Suprapubic skin (tissue), 4 donors: ENCODE measurements around the gene MIGA2. TPM values are rescaled to one million over a fixed set of nuclear protein-coding genes. Genes with fewer than 3 reads are reported as not detected.

Experiments
- DNase-seq, 2 donors: peaks; one replicate each; pipeline ENCODE4 v3.0.0-alpha.2; 2019; ENCODE audit warnings: low spot score in 2 of 2
- H3K27ac ChIP-seq: fragments of 200-600 bp; sonication (generic); one replicate; pipeline ENCODE4 v1.5.1; 2019
- H3K27me3 ChIP-seq: fragments of 200-600 bp; sonication (generic); one replicate; pipeline ENCODE4 v1.5.1; 2019
- H3K36me3 ChIP-seq: fragments of 200-600 bp; sonication (generic); one replicate; pipeline ENCODE4 v1.5.1; 2019
- H3K4me1 ChIP-seq: fragments of 200-600 bp; sonication (generic); one replicate; pipeline ENCODE4 v1.5.1; 2019
- H3K4me3 ChIP-seq: fragments of 200-600 bp; sonication (generic); one replicate; pipeline ENCODE4 v1.5.1; 2019; ENCODE audit warnings: mild to moderate bottlenecking
- H3K9me3 ChIP-seq: fragments of 200-600 bp; sonication (generic); one replicate; pipeline ENCODE4 v1.5.1; 2019
- EP300 ChIP-seq: sonication (generic); formaldehyde crosslinking; IDR thresholded peaks from one replicate; pipeline ENCODE4 v1.6.1; 2017; ENCODE audit warnings: antibody characterized with exemption
- POLR2A ChIP-seq, 2 donors: fragments of 450-650 bp; IDR thresholded peaks; one replicate each; pipeline ENCODE4 v1.6.1; 2017; ENCODE audit warnings: antibody characterized with exemption in 2 of 2, mild to moderate bottlenecking in 2 of 2, moderate library complexity in 2 of 2
- POLR2AphosphoS5 ChIP-seq, 3 donors: sonication (generic); formaldehyde crosslinking; IDR thresholded peaks; one replicate each; pipeline ENCODE4 v1.6.1; 2017; ENCODE audit warnings: antibody characterized with exemption in 3 of 3
- WGBS: methylation state at CpG from one replicate; pipeline ENCODE4 v1.1.5; 2018; 5-methylcytosine and 5-hydroxymethylcytosine counted together
- total RNA-seq, 4 donors: library from RNA; depleted of rRNA; stranded (reverse); fragments of >200 nt; gene quantifications; one replicate each; pipeline ENCODE4 v1.1.0, GENCODE V29; 2016
- TF ChIP-seq, protein P1 (sequence below), 2 donors: fragments of 200-600 bp in 1 of 2; fragments of 450-650 bp in 1 of 2; sonication (generic) in 1 of 2; IDR thresholded peaks; one replicate each; pipeline ENCODE4 v1.5.1; 2016 to 2019; ENCODE audit warnings: antibody characterized with exemption in 2 of 2, mild to moderate bottlenecking in 1 of 2, moderate library complexity in 1 of 2

Gene MIGA2
- total RNA-seq, 4 donors from 2014 or later, result 28.3 to 44.3 (median 39.7) TPM

DNA sequence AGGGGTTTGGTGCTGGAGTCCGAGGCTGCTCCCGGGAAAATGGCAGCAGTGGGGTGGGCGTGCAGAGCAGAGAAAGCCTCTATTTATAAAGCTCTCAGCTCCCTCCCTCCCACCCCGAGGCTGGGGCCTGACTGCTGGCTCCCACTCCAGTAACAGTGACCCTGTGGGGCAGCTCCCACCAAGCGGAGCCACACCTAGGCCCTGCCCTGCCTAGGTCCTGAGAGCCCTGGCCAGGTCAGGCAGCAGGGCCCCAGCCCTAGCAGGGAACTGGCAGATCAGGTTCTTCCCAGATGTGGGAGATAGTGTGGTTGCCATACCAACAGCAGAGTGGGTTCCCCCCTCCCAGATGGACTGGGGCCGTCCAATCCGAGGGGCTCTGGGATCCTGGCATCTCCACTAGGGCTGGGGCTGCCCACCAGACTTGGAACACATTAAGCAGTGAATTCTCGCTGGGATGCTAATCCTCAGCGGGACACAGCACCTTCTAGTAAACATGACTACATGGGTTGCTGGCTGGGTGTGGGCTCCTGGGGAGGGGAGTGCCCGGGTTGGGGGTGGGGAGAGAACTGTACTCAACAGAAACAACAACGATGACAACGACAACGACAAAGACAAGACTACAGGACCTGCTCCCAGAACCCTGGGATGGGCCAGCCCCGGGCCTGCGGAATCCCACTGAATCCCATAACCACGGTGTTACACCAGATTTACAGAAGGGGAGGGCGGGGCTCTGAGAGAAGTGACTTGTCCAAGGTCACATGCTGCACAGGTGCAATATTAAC is 9.8 kb upstream of the MIGA2 start:
- no peaks in the 10 kb centered on the region for H3K27me3 ChIP-seq
- H3K4me1 ChIP-seq, result peaks cover 50% of the 10 kb centered on the region
- H3K9me3 ChIP-seq, result no peaks in the 10 kb centered on the region
- 37% methylated on average over 14 of the region's 17 CpGs for WGBS
- peak overlapping the region; percentile 81 for H3K27ac ChIP-seq
- H3K4me3 ChIP-seq, result peak overlapping the region; percentile 77
- TF ChIP-seq EP300 (no peak), POLR2AphosphoS5 (IDR thresholded peaks at IDR 0.05) (no peak), POLR2A (IDR thresholded peaks at IDR 0.05) (no peak)
- TF ChIP-seq, protein P1, sequence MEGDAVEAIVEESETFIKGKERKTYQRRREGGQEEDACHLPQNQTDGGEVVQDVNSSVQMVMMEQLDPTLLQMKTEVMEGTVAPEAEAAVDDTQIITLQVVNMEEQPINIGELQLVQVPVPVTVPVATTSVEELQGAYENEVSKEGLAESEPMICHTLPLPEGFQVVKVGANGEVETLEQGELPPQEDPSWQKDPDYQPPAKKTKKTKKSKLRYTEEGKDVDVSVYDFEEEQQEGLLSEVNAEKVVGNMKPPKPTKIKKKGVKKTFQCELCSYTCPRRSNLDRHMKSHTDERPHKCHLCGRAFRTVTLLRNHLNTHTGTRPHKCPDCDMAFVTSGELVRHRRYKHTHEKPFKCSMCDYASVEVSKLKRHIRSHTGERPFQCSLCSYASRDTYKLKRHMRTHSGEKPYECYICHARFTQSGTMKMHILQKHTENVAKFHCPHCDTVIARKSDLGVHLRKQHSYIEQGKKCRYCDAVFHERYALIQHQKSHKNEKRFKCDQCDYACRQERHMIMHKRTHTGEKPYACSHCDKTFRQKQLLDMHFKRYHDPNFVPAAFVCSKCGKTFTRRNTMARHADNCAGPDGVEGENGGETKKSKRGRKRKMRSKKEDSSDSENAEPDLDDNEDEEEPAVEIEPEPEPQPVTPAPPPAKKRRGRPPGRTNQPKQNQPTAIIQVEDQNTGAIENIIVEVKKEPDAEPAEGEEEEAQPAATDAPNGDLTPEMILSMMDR (IDR thresholded peaks at IDR 0.05), result no peak
- no peaks in the 10 kb centered on the region for H3K36me3 ChIP-seq
- DNase-seq, result no peak

DNA sequence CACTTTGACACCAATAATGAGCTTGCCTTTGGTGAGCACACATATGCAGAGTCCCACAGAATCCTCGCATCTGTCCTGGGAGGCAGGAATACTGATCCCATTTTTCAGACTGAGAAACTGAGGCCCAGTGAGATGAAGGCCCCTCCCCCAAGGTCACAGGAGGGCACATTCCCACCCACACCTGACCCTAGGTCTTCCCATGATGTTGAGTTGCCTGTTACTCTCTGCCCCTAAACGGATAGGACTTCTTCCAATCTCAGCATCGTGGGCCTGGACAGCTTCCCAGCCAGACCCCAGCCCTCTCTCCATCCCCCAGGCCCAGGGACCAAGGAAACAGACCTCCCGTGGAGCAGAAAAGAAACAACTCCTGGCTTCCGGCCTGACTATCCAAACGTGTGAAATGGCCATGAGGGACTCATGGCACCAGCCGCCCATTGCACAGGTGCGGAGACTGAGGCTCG is 9.2 kb upstream of the MIGA2 start:
- no peak for DNase-seq

DNA sequence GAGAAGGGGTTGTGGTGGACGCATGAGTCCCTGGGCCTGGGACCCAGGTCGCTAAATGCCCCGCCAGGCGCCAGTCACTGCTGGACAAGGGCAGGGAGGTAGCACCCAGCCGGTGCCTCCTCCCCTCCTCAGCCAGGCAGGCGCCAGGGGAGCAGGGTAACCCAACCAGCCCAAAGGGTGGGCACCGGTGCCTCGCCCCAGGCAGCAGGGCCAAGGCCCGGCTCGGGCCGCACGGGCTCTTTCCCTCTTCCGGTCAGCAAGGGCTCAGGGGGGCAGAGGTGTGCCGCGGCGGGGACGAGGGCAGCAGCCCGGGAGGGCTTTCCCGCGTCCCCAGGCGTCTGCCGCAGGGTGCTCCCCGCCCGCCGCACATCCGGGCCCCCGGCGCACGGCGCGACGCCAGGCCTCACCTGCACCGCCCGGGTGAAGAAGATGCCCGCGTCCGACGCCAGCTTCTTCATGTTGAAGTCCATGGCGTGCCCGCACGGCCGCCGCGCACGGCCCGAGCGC is 8.7 kb upstream of the MIGA2 start:
- no peaks in the 10 kb centered on the region for H3K36me3 ChIP-seq
- no peak for TF ChIP-seq EP300
- TF ChIP-seq, protein P1 (IDR thresholded peaks at IDR 0.05), result no peak
- TF ChIP-seq POLR2AphosphoS5 (IDR thresholded peaks at IDR 0.05), result no peak
- no peak for TF ChIP-seq POLR2A (IDR thresholded peaks at IDR 0.05)
- no peaks in the 10 kb centered on the region for H3K9me3 ChIP-seq
- WGBS, result 7% methylated on average over 3 of the region's 47 CpGs
- peak overlapping the region; percentile 77 for H3K4me3 ChIP-seq
- H3K27ac ChIP-seq, result peak overlapping the region; percentile 81
- peaks cover 46% of the 10 kb centered on the region for H3K4me1 ChIP-seq
- peak in 1 of 2 donors; percentile 82 for DNase-seq
- H3K27me3 ChIP-seq, result no peaks in the 10 kb centered on the region

More for the DNA sequence above, 9.2 kb upstream of the MIGA2 start:
- no peak for TF ChIP-seq EP300
- TF ChIP-seq, protein P1 (IDR thresholded peaks at IDR 0.05), result no peak
- no peak for TF ChIP-seq POLR2AphosphoS5 (IDR thresholded peaks at IDR 0.05)
- no peak for TF ChIP-seq POLR2A (IDR thresholded peaks at IDR 0.05)
- WGBS, result 25% methylated on average over 4 of the region's 9 CpGs
- H3K9me3 ChIP-seq, result no peaks in the 10 kb centered on the region
- peak overlapping the region; percentile 81 for H3K27ac ChIP-seq
- H3K36me3 ChIP-seq, result no peaks in the 10 kb centered on the region
- H3K4me3 ChIP-seq, result peak overlapping the region; percentile 77
- no peaks in the 10 kb centered on the region for H3K27me3 ChIP-seq
- peaks cover 50% of the 10 kb centered on the region for H3K4me1 ChIP-seq

DNA sequence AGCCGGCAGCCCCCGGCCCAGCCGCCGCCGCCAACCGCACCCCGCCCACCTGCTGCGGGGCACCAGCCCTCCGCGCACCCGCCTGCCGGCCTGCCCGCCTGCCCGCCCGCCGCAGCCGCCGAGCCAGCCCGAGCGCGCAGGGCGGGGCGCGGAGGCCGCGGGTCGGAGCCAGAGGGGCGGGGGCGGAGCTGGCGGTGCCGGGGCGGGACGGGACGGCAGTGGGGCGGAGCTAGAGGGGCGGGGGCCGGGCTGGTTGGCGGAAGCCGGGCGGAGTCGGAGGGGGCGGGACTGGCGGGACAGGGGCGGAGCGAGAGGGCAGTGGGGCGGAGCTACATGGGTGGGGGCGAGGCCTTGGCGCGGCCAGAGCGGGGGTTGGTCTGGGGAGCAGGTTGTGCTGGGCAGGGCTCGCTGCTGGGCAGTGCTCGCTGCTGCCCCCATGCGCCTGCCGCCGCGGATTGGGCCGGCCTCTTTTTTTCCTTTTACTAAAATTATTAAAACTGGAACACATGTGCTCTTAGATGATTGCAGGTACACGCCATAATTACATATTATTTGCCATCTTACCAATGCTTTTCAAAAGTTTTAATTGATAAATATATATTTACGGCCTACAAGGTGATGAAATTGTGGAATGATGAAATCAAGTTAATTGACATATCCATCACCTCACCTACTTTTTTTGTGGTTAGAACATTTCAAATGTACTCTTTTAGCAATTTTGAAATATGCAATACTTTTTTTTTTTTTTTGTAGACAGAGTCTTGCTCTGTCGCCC is 8.0 kb upstream of the MIGA2 start, which contains the start of gene SH3GLB2:
Gene SH3GLB2, minus strand, starts transcription at position 140 of the 775 bp plus-strand sequence. CDS start 177 bp downstream, outside the sequence.
- Histone ChIP-seq H3K4me3 (peak within 1 kb of the TSS; percentile 77), H3K4me1 (peaks cover 41% of the 10 kb centered on the region), H3K9me3 (no peaks in the 10 kb centered on the region), H3K36me3 (no peaks in the 10 kb centered on the region), H3K27me3 (no peaks in the 10 kb centered on the region), H3K27ac (peak within 1 kb of the TSS; percentile 81)
- no peak for TF ChIP-seq POLR2A (IDR thresholded peaks at IDR 0.05)
- TF ChIP-seq POLR2AphosphoS5 (IDR thresholded peaks at IDR 0.05), result no peak
- TF ChIP-seq EP300, result no peak
- TF ChIP-seq, protein P1 (IDR thresholded peaks at IDR 0.05), result peak; percentile 74 to 89
- WGBS, result 4% methylated on average over 15 of the region's 60 CpGs
- DNase-seq, result peak; percentile 96 to 98
